H4 (cell line): ENCODE data around the gene MYT1. TPM values are rescaled to one million over a fixed set of nuclear protein-coding genes. Genes with fewer than 3 reads are reported as not detected.

Experiments
- DNase-seq: peaks from one replicate; pipeline ENCODE4 v3.0.0-alpha.2; 2015; ENCODE audit warnings: low spot score
- total RNA-seq: library from RNA; depleted of rRNA; stranded (reverse); fragments of >200 nt; shearing (Covaris generic); gene quantifications from 2 replicates; pipeline ENCODE4 v1.2.3, GENCODE V29; 2014

Gene MYT1
- total RNA-seq, 1 experiment from 2014 or later = 0.27 TPM

DNA sequence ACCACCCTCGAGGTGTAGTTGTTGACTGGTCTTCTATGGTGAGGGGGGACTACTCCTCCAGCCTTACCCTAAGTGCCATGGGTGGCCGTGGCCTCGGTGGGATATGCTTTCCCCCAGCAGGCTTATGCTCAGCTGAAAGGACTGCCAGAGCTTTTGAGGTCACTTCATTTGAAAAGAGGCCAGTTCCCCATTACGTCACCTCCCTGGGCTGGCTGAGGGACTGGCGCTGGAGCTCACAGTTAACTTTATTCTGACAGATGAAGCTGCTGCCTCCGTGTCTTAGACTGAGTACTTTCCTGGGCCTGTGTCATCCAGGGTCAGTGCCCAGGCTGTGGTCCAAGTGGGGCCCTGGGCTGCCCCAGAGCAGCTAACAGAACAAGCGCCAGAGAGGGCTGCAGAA is 48.5 kb downstream of the MYT1 start:
- DNase-seq = no peak

DNA sequence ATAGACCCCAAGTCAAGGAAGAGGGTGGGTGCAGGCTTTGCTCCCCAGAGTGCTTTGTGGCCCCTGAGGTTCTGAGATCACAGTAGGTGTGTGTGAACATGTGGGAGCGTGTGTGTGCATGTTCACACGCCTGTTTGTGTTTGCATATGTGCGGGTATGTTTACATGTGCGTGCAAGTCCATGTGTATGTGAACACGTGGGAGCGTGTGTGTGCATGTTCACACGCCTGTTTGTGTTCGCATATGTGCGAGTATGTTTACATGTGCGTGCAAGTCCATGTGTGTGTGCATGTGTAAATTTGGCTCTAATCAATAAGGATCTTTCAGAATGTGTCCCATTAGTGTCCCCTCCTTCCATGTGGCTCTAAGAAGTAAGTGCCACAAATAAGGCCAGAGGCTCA is 49.9 kb downstream of the MYT1 start:
- DNase-seq = no peak

DNA sequence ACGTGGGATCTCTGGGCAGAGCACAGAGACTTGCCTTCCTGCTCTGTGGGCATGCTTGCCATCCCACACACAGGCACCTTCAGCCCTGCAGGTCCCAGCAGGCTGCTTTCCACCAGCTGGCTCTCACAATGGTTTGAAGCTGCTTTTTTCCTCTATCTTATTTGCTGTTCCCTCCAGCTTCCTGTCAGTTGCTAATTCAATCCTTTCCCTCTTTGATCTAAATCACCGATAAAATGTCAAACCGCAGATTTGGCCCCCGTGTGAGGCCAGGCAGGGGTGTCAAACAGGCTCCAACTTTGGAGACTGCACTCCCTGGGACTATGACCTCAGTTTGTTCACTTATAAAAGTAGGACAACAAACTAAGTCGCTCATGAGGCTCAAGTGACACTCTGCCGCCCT is 50.7 kb downstream of the MYT1 start:
- DNase-seq = no peak

DNA sequence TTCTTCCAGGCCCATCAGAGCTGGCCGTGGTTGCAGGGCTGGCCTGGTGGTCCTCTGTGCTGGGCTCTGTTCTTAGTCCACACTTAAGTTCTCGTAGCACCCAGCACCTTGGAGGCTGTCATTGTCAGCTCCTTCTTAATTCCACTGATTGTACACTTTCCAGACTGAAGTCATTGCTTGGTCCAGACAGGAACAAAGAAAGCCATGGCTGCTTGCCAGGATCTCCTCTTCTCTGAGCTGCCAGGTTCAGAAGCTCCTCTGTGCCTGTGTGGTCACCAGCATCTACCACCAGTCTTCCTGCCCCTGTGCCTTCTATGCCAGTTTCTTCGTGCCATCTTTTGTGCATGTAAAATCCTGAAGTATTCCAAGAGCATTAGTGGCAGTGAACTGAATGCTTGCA is 51.8 kb downstream of the MYT1 start:
- DNase-seq = no peak

DNA sequence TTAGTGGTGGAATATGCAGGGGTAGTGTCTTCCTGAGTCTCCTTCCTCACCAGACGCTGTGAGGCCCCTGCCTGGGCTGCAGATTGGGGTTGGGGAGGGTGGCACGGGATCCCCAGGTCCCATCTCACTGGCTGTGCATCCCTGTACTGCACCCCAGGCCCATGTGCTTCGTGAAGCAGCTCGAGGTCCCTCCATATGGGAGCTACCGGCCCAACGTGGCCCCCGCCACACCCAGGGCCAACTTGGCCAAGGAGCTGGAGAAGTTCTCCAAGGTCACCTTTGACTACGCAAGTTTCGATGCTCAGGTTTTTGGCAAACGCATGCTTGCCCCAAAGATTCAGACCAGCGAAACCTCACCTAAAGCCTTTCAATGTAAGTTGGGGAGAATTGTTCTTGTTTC is 52.7 kb downstream of the MYT1 start:
- DNase-seq = no peak

DNA sequence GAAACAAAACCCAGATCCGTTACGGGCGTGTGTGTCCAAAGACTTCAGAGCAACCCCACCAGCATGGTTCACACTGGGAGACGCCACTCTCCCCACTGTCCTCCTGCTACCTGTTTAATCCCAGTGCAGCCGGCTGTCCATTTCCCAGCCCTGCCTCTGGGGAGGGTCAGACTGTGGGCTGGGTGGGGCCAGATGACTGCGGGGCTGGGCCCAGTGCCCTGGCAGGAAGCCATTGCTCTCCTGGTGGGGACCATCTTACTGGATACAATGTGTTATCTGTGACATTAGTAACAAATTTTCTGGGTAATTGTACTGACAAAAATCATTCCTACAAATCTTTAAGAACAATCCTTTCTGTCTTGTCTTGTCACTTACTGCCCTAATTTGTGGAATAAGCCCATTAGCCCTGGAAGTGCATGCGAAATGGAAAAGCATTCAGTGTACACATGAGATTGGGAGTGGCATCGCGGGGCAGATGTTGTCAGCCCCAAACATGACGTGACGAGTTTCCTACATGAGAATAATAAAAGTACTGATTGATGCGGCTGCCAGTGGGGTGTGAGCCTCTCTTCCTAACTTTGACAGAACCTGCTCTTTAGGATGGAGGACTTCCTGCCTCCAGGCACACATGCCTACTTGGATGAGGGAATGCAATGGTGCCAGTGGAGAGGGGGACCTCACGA is 53.4 kb downstream of the MYT1 start:
- no peak for DNase-seq

DNA sequence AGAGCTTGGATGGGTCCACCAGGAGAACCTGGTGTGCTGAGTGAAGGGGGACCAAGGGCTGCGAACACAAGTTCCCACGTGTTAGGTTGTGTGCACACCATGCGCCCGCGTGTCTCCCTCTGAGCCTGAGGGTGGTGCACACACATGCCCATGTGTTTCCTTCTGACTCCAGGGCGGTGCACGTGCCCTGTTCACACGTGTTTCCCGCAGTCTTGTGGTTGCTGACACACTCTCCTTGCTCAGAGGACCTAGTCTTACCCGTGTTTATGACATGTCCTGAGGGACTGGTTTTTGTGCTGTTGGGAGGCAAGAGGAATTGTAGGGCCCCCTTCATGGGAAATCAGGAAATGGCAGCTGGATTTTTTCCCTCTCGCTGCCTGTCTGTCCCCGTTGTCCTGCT is 55.0 kb downstream of the MYT1 start:
- DNase-seq = no peak

DNA sequence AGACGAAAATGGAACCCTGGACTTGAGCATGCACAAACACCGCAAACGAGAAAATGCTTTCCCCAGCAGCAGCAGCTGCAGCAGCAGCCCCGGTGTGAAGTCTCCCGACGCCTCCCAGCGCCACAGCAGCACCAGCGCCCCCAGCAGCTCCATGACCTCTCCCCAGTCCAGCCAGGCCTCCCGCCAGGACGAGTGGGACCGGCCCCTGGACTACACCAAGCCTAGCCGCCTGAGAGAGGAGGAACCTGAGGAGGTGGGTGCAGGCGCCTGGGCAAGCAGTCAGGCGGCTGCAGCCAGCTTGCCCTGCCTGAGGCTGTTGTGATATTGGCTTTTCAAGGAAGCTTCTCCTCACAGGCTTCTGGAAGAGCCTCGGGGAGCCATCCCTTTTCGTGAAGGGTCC is 55.5 kb downstream of the MYT1 start:
- no peak for DNase-seq

DNA sequence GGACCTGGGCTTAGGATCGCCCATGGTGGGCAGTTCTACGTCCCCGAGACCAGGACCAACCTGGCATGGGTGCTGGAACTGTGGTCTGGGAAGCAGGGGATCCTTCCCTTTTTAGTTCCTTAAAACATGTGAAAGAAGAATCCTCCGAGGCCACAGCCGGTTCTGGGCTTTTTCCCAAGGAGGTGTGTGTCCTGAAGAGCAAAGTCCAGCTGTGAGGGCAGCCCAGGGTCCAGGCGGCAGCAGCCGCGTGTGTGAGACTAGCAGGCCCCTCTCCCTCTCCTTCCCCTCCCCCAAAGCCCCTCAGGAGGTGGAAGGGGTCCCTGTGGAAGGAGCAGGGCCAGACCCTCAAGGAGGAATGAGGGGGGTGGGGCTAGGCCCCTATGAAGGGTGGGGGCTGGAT is 56.2 kb downstream of the MYT1 start:
- DNase-seq = no peak

DNA sequence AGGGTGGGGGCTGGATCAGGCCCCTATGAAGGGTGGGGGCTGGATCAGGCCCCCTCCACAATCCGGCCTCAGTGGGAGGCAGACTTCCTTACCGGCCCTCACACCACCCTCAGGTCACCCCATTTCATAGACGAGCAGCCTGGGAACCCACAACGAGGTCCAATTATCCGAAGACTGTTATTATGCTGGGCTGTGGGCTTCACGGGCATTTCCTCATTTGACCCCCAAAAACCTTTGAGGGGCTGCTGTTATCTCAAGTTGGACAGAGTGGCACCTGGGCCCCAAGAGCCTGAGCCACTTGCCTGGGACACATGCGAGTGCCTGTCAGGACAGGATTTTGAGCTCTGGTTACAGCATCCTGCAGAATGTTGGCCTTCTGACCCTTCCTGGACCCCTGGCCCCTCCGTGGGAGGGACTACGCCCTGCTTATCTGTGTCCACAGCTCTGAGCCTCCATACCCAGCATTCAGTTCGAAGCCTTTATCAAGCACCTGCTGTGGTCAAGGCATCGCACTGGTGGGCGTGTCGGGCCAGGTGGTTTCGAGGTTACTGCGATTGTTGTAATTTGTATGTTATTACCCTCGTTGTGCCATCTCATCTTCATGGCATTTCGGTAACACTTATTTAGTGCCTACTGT is 56.8 kb downstream of the MYT1 start:
- DNase-seq = no peak

DNA sequence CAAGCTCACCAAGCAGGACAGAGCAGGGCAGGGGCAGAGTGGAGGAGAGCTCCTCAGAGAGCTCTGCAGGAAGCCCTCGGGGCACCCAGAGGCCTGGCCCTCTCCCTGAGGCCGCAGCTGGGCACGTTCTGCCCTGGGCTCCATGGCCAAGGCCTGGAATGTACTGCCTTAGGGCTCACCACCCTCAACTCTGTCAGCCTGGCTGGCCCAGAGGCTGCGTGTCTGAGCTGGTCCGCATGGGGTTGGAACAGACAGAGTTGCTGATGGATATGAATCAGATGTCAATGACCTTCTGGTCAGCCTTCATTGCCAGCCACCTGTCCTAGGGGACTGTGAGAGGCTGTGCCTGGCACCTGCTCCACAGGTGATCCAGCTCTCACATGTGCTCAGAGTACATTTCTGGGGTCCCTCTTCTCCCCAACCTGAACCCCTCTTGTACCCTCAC is 58.1 kb downstream of the MYT1 start:
- DNase-seq = no peak

DNA sequence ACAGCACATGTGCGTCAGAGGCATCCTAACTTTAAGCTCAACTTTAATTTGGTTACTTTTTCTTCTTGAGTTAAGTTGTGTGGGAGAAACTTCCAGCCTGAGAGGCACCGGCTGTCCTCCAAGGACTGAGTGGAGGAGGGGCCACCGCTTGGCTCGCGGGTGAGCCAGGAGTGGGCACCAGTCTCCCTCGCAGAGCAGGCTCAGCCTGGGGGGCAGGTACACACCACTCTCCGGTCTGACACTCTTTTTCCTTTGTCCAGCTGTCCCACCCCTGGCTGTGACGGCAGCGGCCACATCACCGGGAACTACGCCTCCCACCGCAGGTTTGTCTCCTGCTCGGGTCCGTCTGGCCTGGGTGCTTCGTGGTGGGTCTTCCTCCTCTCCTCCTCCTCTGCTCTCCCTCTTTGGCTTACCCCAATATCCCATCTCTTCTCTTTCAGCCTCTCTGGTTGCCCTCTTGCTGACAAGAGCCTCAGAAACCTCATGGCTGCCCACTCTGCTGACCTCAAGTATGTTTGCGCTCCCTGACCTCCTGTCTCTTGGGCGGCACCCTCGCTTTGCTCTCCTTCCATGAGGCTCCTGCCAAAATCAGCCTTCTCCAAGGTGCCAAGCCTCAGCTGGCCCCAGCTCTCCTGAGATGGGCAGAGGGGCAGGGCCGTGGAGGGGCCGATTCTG is 58.7 kb downstream of the MYT1 start:
- DNase-seq = no peak

DNA sequence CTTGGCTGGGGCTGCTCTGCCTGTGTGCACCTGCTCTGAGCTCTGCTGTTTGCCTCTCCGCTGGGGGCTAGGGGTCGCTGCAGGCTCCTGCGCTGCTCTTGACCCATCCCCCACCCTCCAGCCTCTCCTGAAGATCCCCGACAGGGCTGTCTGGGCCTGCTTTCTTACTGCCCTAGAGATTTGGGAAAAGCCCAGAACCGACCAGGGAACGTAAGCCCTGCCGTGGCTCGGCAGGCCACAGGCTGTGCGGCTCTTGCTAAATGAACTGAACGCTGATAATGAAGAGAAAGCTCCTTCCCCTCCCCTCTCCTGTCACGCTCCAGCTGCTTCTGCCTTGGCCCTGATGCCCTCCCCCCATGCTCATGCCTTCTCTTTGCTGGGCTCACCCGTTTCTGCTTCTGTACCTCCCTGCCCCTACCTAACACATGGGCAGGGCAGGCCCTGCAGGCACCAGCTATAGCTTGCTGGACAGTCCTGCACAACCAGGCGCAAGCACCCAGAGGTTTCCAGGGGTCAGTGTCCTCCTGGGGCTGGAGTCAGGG is 59.3 kb downstream of the MYT1 start:
- DNase-seq = no peak

DNA sequence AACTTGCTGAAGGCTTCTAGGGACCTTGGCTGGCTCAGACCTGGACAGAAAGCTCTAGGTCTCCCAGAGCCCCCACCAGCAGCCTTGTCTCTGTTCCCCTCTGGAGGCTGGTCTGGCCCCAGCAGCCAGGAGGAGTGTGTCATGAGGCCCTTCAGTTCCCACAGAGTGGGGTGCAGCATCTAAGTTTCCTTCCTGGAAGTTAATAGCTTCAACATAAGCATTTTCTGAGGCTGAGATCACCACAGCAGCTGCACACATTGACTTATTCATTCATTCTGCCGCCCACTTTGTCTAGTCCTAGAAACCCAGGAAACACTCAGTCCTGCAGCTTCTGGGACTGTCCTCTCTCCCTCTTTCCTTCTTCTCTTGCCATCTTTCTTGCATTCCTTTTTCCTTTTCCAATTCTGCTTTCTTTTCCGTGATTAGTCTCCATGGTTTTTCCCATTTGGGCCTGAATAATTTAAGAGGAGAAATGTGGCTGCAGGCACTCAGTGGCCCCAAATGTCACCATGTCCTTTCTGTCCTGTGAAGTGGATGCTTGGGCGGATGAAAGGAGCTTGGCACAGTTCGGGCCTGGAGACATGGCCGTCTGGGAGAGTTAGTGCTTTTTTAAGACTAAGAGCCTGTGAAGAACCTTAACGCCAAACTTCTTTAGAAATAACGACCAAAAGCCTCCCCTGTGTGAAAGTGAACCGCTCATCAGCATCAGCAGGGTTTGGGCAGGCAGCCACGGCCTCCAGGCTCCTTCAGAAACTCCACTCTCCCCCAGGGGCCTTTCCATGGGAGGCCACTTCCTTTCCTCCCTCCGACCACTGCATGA is 60.3 kb downstream of the MYT1 start:
- DNase-seq = peak; percentile 76

DNA sequence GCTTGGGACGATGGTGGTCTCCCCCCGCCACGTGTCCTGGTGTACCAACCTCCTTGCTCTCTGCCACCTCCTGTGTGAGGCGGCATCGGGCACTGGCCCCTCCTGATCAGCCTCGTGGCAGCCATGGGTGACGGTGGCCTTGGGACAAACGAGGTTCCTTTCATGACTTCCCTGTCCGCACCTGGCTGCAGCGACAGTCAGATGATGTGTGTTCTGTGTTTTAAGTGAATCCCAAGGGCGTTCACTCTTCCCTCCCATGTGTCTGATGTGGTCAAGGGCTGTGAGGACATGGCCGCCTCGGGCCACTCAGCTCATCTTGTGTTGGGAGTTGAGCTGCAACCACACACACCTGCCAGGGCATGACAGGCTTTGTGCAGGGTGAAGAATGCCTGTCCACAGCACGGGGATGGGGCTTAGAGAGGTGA is 60.9 kb downstream of the MYT1 start:
- no peak for DNase-seq

DNA sequence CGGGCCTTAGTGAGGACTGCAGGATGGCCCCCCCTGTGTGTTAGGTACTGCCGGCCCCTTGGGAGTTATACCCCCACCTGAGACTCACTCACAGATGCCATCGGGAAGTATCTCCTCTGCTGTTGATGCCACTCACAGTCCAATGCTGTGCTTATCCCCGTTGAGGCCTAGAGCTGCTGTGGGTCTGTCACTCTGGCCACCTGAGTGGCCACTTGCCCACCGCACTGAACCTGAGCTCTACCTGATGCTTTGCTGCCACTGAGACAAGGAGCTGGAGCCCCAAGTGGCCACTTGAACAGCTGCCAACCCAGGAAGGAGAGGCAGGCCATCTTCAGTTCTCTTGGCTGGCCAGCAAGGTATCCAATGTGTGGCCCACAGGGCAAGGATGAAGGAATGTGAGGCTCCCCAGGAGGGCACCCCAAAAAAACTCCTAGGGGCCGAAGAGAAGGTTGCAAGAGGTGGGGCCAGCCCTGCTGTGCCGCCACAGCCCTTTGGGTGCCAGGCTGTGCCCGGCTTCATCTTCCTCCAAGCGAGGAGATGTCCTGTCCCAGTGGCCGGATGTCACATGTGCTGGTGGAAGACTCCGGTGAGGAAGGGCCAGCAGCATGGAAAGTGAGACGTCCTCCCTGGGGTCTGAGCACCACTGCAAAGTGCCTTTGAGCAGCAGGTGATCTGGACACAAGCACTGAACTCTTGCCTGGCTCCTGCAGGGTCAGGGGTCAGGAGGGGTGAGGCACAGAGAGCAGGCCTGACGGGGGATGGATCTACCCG is 61.8 kb downstream of the MYT1 start:
- DNase-seq = no peak

DNA sequence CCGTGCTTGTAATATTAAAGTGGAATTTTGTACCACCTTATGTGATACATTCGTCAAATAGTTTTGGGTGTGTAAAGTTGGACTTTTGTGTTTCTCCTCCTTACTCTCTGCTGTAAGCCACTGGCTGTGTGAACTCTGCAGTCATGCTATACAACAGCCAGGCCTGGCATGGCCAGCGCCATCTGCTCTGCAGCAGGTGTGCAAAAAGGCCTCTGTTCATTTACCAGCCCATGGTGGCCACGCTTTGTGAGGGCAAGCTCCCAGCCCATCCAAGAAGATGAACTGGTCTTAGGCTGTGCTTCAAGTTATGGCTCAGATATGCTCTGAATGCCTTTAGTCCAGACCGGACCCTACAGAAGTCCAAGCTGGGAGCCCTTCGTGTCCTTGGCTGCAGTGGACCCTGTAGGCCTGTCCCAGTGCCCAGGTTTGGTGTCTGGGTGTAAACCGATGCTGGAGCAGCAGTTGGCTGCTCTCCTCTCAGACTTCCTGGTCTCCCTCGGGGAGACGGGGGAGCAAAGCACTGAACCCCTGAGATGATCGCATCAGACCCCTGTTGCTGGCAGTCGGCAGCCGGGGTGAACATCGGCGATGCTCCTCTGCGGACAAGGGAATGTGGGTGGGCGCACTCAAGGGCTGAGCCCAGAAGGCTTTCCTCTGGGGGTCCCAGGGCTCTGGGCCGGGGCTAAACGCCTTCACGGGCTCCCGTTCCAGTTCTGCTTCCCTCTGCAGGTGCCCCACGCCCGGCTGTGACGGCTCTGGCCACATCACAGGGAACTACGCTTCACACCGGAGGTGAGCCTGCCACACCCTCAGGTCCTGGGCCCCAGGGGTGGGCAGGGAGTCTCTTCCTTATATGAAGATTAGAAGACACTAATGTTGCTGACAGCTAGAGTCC is 62.7 kb downstream of the MYT1 start:
- no peak for DNase-seq

DNA sequence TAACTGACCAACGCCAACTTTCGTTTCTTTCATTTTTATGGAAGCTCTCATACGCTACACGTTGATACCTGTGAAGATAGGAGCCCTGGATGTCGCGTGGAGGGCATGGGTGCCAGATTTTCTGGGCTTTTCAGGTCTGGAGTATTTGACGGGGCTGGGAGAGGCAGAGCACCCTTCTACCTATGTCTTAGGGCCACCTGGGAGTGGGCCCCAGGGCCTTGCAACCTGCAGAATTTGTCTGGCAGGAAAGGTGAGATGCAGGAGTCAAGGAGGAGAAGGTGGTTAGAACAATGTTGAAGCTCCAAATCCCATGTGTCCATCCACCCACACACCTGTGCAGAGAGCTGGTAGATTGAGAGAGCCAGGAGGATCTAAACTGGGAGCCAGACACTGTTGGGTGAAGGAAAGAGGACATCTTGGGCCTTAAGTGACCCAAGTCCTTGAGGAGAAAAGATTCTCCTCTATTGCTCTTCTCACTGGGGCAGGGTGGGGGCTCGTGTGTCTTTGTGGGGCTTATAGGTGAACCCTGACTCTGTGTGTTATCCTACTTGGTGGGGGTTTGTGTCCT is 63.9 kb downstream of the MYT1 start:
- no peak for DNase-seq

DNA sequence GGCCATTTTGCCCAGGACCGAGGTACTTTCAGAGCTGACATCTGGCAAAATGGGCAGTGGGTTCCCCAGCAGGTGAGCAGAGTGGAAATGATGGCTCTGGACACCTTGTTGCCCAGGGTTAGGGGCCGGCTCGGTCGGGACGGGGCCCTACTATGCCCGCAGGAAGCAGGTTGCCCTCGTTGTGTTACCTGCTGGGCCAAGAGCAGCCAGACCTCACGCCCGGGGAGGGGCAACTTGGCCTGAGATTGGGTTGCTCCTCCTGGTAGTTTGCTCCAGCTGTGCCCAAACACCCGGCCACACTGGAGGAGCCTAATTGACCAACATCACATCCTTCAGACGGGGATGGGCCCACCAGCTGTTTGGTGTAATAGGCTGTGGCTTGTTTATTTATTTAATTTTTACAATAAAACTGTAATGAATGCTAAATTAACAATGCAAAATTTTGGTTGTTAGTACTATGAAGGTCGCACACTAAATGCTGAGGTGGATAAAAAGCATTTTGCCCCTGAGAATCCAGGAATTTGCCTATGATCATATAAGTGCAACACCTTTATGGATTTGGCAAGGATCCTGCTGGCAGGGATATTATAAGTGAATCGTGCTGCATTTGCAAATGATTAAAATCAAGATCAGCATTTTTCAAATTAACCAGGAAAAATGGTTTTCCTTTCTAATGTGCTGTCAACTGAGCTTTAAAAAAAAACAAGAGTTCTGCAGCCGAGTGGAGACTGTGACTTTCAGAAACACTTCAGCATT is 64.7 kb downstream of the MYT1 start:
- no peak for DNase-seq
